AG04450 (cell line): Measurements from ENCODE around the gene PARD3. TPM values are rescaled to one million over a fixed set of nuclear protein-coding genes. Genes with fewer than 3 reads are reported as not detected.

Experiments
- CTCF ChIA-PET: fragments of 300-600, 350-600 bp; formaldehyde crosslinking; extraction: SDS; loops from one replicate; lab custom pipeline; 2022; ENCODE audit warnings: antibody characterized with exemption, inconsistent platforms; lab: Charles Lee
- POLR2A ChIA-PET: fragments of 350-600 bp; formaldehyde crosslinking; extraction: SDS; loops from one replicate; lab custom pipeline; 2021; ENCODE audit warnings: antibody characterized with exemption, inconsistent platforms; lab: Yijun Ruan, JAX
- DNase-seq: peaks from one replicate; pipeline ENCODE4 v3.0.0-alpha.2; 2011; ENCODE audit warnings: low read depth, low spot score
- H3K27ac ChIP-seq: one replicate; pipeline ENCODE4 v1.5.1; 2012; ENCODE audit warnings: low read depth, low read length, control low read depth
- H3K27me3 ChIP-seq: one replicate; pipeline ENCODE4 v1.6.0; 2012; ENCODE audit warnings: low read length; ENCODE audit not compliant: control insufficient read depth, insufficient read depth
- H3K4me3 ChIP-seq: 2 replicates; pipeline ENCODE4 v1.5.1; 2011; ENCODE audit warnings: mild to moderate bottlenecking, low read depth, low read length, control low read depth
- H3K9me3 ChIP-seq: 2 replicates; pipeline ENCODE4 v1.5.1; 2012; ENCODE audit warnings: low read length; ENCODE audit not compliant: control insufficient read depth, insufficient read depth
- polyA plus RNA-seq: library from polyadenylated mRNA; depleted of rRNA; stranded (reverse); fragments of >200 nt; gene quantifications from 2 replicates; pipeline ENCODE4 v1.2.3, GENCODE V29; 2011
- TF ChIP-seq, protein P1 (sequence below): IDR thresholded peaks from 2 replicates; pipeline ENCODE4 v1.5.1; 2011; ENCODE audit warnings: low read depth, low read length, control low read depth, inconsistent platforms

PARD3 gene
- polyA plus RNA-seq, 1 experiment = 43.1 TPM

DNA sequence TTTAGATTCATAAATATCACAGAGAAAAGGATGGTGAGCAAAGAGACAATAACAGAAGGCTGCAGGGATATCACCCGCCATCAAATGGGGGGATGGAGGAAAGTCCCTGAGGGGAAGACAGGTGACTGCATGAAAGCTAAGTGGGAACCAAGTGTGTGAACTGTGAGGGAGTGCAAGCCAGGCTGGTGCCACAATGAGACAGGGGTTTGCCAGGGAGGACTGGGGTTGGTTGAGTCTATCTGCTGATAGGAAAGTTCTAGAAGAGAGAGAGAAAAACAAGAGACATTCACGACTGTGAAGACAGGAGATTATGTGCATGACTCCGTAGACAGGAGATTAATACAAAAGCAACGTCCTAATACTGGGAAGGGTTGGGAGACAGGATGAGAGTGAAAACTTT lies 376.4 kb downstream of the PARD3 start:
- Histone ChIP-seq H3K4me3 (no peak overlapping the region), H3K9me3 (no peaks in the 10 kb centered on the region), H3K27me3 (no peaks in the 10 kb centered on the region), H3K27ac (no peak overlapping the region)
- TF ChIP-seq, protein P1, sequence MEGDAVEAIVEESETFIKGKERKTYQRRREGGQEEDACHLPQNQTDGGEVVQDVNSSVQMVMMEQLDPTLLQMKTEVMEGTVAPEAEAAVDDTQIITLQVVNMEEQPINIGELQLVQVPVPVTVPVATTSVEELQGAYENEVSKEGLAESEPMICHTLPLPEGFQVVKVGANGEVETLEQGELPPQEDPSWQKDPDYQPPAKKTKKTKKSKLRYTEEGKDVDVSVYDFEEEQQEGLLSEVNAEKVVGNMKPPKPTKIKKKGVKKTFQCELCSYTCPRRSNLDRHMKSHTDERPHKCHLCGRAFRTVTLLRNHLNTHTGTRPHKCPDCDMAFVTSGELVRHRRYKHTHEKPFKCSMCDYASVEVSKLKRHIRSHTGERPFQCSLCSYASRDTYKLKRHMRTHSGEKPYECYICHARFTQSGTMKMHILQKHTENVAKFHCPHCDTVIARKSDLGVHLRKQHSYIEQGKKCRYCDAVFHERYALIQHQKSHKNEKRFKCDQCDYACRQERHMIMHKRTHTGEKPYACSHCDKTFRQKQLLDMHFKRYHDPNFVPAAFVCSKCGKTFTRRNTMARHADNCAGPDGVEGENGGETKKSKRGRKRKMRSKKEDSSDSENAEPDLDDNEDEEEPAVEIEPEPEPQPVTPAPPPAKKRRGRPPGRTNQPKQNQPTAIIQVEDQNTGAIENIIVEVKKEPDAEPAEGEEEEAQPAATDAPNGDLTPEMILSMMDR = no peak
- DNase-seq = no peak
- ChIA-PET POLR2A (no interaction called here), CTCF (no interaction called here)

DNA sequence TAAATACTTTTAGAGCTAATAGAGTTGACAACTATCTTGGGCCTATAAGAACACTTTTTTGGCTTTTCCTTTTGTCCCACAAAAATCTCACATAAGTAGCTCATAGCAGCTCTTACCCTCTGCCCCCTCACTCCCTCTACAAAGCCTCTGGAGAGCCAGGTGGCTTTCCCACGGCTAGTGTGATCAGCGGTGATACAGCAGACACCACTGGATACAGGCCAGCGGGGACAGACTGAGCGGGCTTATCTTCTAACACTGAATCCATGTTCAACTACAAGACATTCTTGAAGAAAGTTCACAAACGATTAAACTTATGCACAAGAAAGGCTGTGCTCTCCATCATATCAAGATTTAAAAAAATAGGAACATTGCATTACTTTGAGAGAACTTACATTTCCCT lies 377.2 kb downstream of the PARD3 start:
- ChIA-PET POLR2A (no interaction called here), CTCF (no interaction called here)
- Histone ChIP-seq H3K27ac (no peak overlapping the region), H3K27me3 (no peaks in the 10 kb centered on the region), H3K9me3 (no peaks in the 10 kb centered on the region), H3K4me3 (no peak overlapping the region)
- TF ChIP-seq, protein P1 = no peak
- DNase-seq = no peak

DNA sequence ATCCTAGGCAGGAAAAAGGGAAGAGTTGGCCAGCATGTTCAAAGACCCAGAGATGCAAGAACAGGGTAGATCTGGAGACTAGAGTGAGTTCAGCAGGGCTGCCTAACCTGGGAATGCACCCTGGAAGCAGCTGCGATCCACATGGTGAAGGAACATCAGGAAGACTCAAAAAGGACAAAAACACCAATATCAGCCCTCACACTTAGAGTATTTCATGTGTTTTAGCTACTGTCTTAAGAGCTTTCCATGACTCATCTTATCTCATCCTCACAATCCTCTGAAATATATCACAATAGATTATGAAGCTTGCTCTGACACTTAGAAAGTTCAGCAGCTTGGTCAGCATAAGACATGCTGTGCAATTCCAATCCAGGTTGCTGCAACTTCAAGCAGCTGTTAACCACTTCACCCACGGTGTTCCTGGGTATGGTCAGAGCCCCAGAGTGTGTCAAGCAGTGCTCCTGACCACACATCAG lies 380.9 kb downstream of the PARD3 start:
- DNase-seq = no peak
- CTCF ChIA-PET = interaction anchor here (0.8 kb wide), 1 partner anchor 203 kb away, joined by 5 read pairs; no protein-coding TSS in a partner anchor
- no peak overlapping the region for H3K27ac ChIP-seq
- POLR2A ChIA-PET = no interaction called here
- TF ChIP-seq, protein P1 = no peak
- H3K9me3 ChIP-seq = no peaks in the 10 kb centered on the region
- no peak overlapping the region for H3K4me3 ChIP-seq
- H3K27me3 ChIP-seq = no peaks in the 10 kb centered on the region

DNA sequence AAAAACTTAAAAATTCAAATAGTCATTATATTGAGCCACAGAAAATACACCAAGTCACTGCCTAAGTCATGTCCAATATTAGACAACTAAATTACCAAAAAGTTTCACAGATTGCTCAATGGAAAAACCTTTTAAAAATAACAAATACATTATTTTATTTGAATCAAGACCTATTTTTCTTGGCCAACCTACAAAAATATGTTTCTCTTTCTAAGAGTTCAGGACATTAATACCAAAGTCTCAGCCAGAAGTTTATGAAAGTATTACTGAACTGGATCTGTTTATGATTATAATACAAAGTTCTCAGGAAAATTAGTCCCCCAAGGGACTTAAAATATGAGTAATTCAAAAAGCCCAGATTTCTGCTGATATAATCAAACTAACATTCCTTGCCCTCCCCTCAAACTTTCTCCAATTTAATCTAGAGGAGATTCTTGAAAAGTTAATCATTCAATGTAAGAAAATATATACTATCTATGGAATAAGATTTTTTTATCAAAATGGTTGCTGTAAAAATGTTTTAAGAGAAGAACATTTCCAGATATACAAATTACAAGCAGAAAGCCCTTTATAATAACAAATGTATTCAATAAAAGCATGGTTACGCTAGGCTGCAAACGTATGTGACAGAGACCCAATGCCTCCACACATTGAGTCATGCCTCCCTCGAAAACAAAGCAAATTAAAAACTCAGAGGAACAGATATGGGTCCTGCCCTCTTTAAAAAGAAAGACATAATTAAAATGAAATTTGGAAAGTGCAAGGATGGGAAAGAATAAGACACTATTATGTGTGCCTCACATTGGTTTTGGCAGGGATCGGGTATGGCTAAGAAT lies 381.6 kb downstream of the PARD3 start:
- ChIA-PET POLR2A (no interaction called here), CTCF (interaction anchor here (0.8 kb wide), 1 partner anchor 204 kb away, joined by 5 read pairs; no protein-coding TSS in a partner anchor)
- no peak overlapping the region for H3K27ac ChIP-seq
- H3K9me3 ChIP-seq = no peaks in the 10 kb centered on the region
- no peak overlapping the region for H3K4me3 ChIP-seq
- DNase-seq = no peak
- TF ChIP-seq, protein P1 = no peak
- no peaks in the 10 kb centered on the region for H3K27me3 ChIP-seq

DNA sequence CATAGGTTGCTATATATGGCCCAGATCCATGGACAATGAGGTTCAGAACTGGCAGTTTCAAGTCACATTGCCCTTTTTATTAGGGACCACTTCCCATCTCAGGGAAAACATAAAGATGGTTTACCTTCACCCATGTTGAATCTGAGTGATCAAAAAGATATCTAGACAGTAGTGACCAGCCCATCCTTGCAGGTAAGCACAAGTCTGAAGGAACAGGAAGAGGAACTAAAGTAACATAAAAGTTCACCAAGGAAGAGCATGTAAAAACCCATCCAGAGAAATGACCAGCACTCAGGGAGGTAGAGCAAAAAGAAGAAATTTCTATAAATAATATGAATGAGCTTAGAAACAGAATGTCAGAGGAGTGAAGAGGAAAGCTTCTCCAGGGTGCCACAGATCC lies 382.5 kb downstream of the PARD3 start:
- Histone ChIP-seq H3K27ac (no peak overlapping the region), H3K4me3 (no peak overlapping the region), H3K9me3 (no peaks in the 10 kb centered on the region), H3K27me3 (no peaks in the 10 kb centered on the region)
- no peak for DNase-seq
- ChIA-PET POLR2A (no interaction called here), CTCF (no interaction called here)
- TF ChIP-seq, protein P1 = no peak
